ENCODE results near the gene DHRS12. TPM values are rescaled to one million over a fixed set of nuclear protein-coding genes. Genes with fewer than 3 reads are reported as not detected.

The DHRS12 gene
- total RNA-seq, 1 experiment from 2014 or later, result 8.8 TPM

- peaks cover 11 to 20% of the 10 kb centered on the region in 2 experiments for H3K4me1 Mint-ChIP-seq
- no peak overlapping the region for H3K4me3 Mint-ChIP-seq
- no CpG with 5 or more reads among the region's 10 CpGs for WGBS (ENCODE audit: extremely low coverage, insufficient read length, low lambda C conversion rate)
- Histone ChIP-seq H2BK20ac (ENCODE audit: low read depth, low read length, poor library complexity, severe bottlenecking) (no peak overlapping the region), H4K8ac (replicated peaks; ENCODE audit: insufficient read length, low read depth, low read length) (no peak overlapping the region), H3K14ac (ENCODE audit: insufficient read depth, low read length) (no peak overlapping the region), H3K27ac (ENCODE audit: insufficient read length, low read depth, low read length) (no peak overlapping the region), H2BK15ac (ENCODE audit: low read depth, low read length) (no peak overlapping the region), H3T11ph (ENCODE audit: low read length) (no peak overlapping the region), H4K91ac (ENCODE audit: insufficient read length, low read depth, low read length) (no peak overlapping the region), H4K5ac (ENCODE audit: insufficient read length, low read depth, low read length) (no peak overlapping the region), H3K4me2 (ENCODE audit: insufficient read depth, insufficient read length, low read length) (no peak overlapping the region), H3K23ac (ENCODE audit: insufficient read length, low read depth, low read length) (no peak overlapping the region), H2AFZ (ENCODE audit: low read length) (no peak overlapping the region), H2BK12ac (ENCODE audit: insufficient read length, low read depth, low read length) (no peak overlapping the region), H3K9ac (ENCODE audit: extremely low read depth, insufficient read length, low read length) (no peak overlapping the region), H3K4ac (ENCODE audit: low read depth, low read length) (no peak overlapping the region), H3K27me3 (ENCODE audit: insufficient read depth, low read length) (no peaks in the 10 kb centered on the region), H3K9me3 (ENCODE audit: control insufficient read depth, low read depth, low read length) (no peaks in the 10 kb centered on the region), H2AK5ac (ENCODE audit: insufficient read length, low read length) (no peak overlapping the region), H3K4me1 (ENCODE audit: insufficient read depth, low read length) (no peaks in the 10 kb centered on the region), H3K56ac (ENCODE audit: insufficient read length, low read depth, low read length) (no peak overlapping the region), H2BK120ac (ENCODE audit: low read depth, low read length, poor library complexity, severe bottlenecking) (no peak overlapping the region), H3K79me2 (ENCODE audit: insufficient read depth, low read length) (no peaks in the 10 kb centered on the region), H2BK5ac (ENCODE audit: insufficient read length, low read length) (no peak overlapping the region), H3K18ac (ENCODE audit: insufficient read length, low read depth, low read length) (no peak overlapping the region), H3K79me1 (ENCODE audit: insufficient read depth, low read depth, low read length, poor library complexity, severe bottlenecking) (no peaks in the 10 kb centered on the region), H4K20me1 (ENCODE audit: control insufficient read depth, insufficient read depth, insufficient read length) (no peaks in the 10 kb centered on the region), H3K23me2 (ENCODE audit: insufficient read length, low read depth, low read length, poor library complexity, severe bottlenecking) (no peaks in the 10 kb centered on the region)
- no peaks in the 10 kb centered on the region for H3K9me3 Mint-ChIP-seq
- DNase-seq, result no peak
- TF ChIP-seq CTCF (conservative IDR thresholded peaks at IDR 0.05), result no peak
- peaks cover 2 to 15% (median 4%) of the 10 kb centered on the region in 3 experiments for H3K36me3 Mint-ChIP-seq (ENCODE audit: insufficient read depth in 1 of 3, low read depth in 3 of 3)
- H3K27me3 Mint-ChIP-seq (ENCODE audit: low read depth), result no peaks in the 10 kb centered on the region
- H3K27ac Mint-ChIP-seq, result peak overlapping the region in 1 of 3 experiments; percentile 42; a peak in 1 of 7 replicates
Observed at GRCh38 chr13:51786425-51787265, 17.3 kb downstream of the DHRS12 start.
